Measurements from ENCODE around the gene MR1.

MR1 gene

GRCh38 chr1:181033799-181034451 lies at the start of gene MR1:
Gene MR1, plus strand, starts transcription at chr1:181033983. Its CDS starts 25 bp downstream, at chr1:181034008.
- no peak for DNase-seq (ENCODE audit: low read depth)

- DNase-seq (ENCODE audit: low read depth) = no peak
Measured at GRCh38 chr1:180988253-180988752, 45.5 kb upstream of the MR1 start.

- peak; percentile 13 for DNase-seq (ENCODE audit: low read depth)
Measured at GRCh38 chr1:180994262-180994661, 39.5 kb upstream of the MR1 start.

GRCh38 chr1:180997843-180998504 lies 35.8 kb upstream of the MR1 start:
- DNase-seq (ENCODE audit: low read depth) = no peak

GRCh38 chr1:181001091-181001780 lies 32.5 kb upstream of the MR1 start:
- DNase-seq (ENCODE audit: low read depth) = no peak

- DNase-seq (ENCODE audit: low read depth) = no peak
Measured at GRCh38 chr1:181002582-181003172, 31.1 kb upstream of the MR1 start.

GRCh38 chr1:181010789-181011188 lies 23.0 kb upstream of the MR1 start:
- DNase-seq (ENCODE audit: low read depth) = no peak

GRCh38 chr1:181011301-181012202 lies 22.2 kb upstream of the MR1 start:
- no peak for DNase-seq (ENCODE audit: low read depth)

- no peak for DNase-seq (ENCODE audit: low read depth)
Measured at GRCh38 chr1:181012203-181012745, 21.5 kb upstream of the MR1 start.

GRCh38 chr1:181013144-181013543 lies 20.6 kb upstream of the MR1 start:
- no peak for DNase-seq (ENCODE audit: low read depth)

- no peak for DNase-seq (ENCODE audit: low read depth)
Measured at GRCh38 chr1:181014477-181015250, 19.1 kb upstream of the MR1 start.

- DNase-seq (ENCODE audit: low read depth) = no peak
Measured at GRCh38 chr1:181015251-181015615, 18.6 kb upstream of the MR1 start.

GRCh38 chr1:181016563-181016962 lies 17.2 kb upstream of the MR1 start:
- no peak for DNase-seq (ENCODE audit: low read depth)

- no peak for DNase-seq (ENCODE audit: low read depth)
Measured at GRCh38 chr1:181018901-181019681, 14.7 kb upstream of the MR1 start.

- no peak for DNase-seq (ENCODE audit: low read depth)
Measured at GRCh38 chr1:181021159-181021558, 12.6 kb upstream of the MR1 start.

- peak; percentile 61 for DNase-seq (ENCODE audit: low read depth)
Measured at GRCh38 chr1:181021811-181022434, 11.9 kb upstream of the MR1 start.

- no peak for DNase-seq (ENCODE audit: low read depth)
Measured at GRCh38 chr1:181023265-181024057, 10.3 kb upstream of the MR1 start.

GRCh38 chr1:181028196-181028595 lies 5.6 kb upstream of the MR1 start:
- DNase-seq (ENCODE audit: low read depth) = no peak
